Erythroblast (primary cell): ENCODE measurements around the gene HOXD13.

Experiments
- GATA1 ChIP-seq: IDR thresholded peaks from 2 replicates; pipeline ENCODE4 v1.6.1; 2011; ENCODE audit warnings: low read depth, mild to moderate bottlenecking, control low read depth, low read length, moderate library complexity
- POLR2A ChIP-seq: IDR thresholded peaks from 2 replicates; pipeline ENCODE4 v1.6.1; 2011; ENCODE audit warnings: mild to moderate bottlenecking, low read length

DNA sequence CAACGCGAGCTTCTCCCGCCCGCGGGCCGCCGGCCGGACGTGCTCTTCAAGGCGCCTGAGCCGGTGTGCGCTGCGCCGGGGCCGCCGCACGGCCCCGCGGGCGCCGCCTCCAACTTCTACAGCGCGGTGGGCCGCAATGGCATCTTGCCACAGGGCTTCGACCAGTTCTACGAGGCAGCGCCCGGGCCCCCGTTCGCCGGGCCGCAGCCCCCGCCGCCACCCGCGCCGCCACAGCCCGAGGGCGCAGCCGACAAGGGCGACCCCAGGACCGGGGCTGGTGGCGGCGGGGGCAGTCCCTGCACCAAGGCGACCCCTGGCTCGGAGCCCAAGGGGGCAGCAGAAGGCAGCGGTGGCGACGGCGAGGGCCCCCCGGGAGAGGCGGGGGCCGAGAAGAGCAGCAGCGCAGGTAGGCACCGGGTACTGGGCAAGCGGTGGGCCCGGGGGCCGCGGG, 15.2 kb downstream of the HOXD13 start:
- no peak for TF ChIP-seq POLR2A
- TF ChIP-seq GATA1, result no peak
